ENCODE results near the gene GIPC3. TPM values are rescaled to one million over a fixed set of nuclear protein-coding genes. Genes with fewer than 3 reads are reported as not detected.

Gene GIPC3
- total RNA-seq, 6 donors from 2014 or later, result 0.91 to 5.2 (median 1.4) TPM

- no peak for DNase-seq
- Histone ChIP-seq H3K4me1 (peaks cover 0 to 25% (median 0%) of the 10 kb centered on the region in 4 donors), H3K36me3 (peaks cover 0 to 42% (median 29%) of the 10 kb centered on the region in 4 donors), H3K27ac (no peak overlapping the region), H3K4me3 (no peak overlapping the region), H3K27me3 (no peaks in the 10 kb centered on the region), H3K9me3 (no peaks in the 10 kb centered on the region)
- ATAC-seq (ENCODE audit: low FRiP score in 2 of 2), result no peak
- WGBS, 2 donors, result 83 to 85% methylated on average over 9 to 10 of the region's 10 CpGs
- TF ChIP-seq POLR2A (IDR thresholded peaks at IDR 0.05) (no peak), CTCF (IDR thresholded peaks at IDR 0.05) (no peak), POLR2AphosphoS5 (IDR thresholded peaks at IDR 0.05) (no peak), EP300 (IDR thresholded peaks at IDR 0.05) (no peak)
Observed at GRCh38 chr19:3545669-3546034, 39.6 kb upstream of the GIPC3 start.

GRCh38 chr19:3546119-3546518, 39.2 kb upstream of the GIPC3 start:
- no peak for ATAC-seq (ENCODE audit: low FRiP score in 2 of 2)
- Histone ChIP-seq H3K36me3 (peaks cover 0 to 44% (median 29%) of the 10 kb centered on the region in 4 donors), H3K27ac (no peak overlapping the region), H3K27me3 (no peaks in the 10 kb centered on the region), H3K4me1 (peaks cover 0 to 25% (median 0%) of the 10 kb centered on the region in 4 donors), H3K4me3 (no peak overlapping the region), H3K9me3 (no peaks in the 10 kb centered on the region)
- TF ChIP-seq POLR2AphosphoS5 (IDR thresholded peaks at IDR 0.05), result no peak
- no peak for TF ChIP-seq CTCF (IDR thresholded peaks at IDR 0.05)
- TF ChIP-seq EP300 (IDR thresholded peaks at IDR 0.05), result no peak
- no peak for TF ChIP-seq POLR2A (IDR thresholded peaks at IDR 0.05)
- 93 to 98% methylated on average over 21 to 22 of the region's 23 CpGs for WGBS, 2 donors
- peak in 1 of 2 donors; percentile 83 for DNase-seq

- Histone ChIP-seq H3K27me3 (no peaks in the 10 kb centered on the region), H3K4me3 (no peak overlapping the region), H3K9me3 (no peaks in the 10 kb centered on the region), H3K36me3 (peaks cover 0 to 44% (median 29%) of the 10 kb centered on the region in 4 donors), H3K4me1 (peaks cover 0 to 25% (median 0%) of the 10 kb centered on the region in 4 donors), H3K27ac (peak overlapping the region in 1 of 4 donors; percentile 26)
- WGBS, 2 donors, result 44 to 89% methylated on average over 2 to 13 of the region's 15 CpGs
- TF ChIP-seq POLR2AphosphoS5 (IDR thresholded peaks at IDR 0.05) (no peak), CTCF (IDR thresholded peaks at IDR 0.05) (peak; percentile 38 to 63 (median 58))
- DNase-seq, result peak in 1 of 2 donors; percentile 67
- peak in 1 of 2 donors; percentile 4 for ATAC-seq (ENCODE audit: low FRiP score in 2 of 2)
Observed at GRCh38 chr19:3547301-3547731, 38.0 kb upstream of the GIPC3 start.

- no peak for TF ChIP-seq CTCF (IDR thresholded peaks at IDR 0.05)
- no peak for TF ChIP-seq POLR2A (IDR thresholded peaks at IDR 0.05)
- no peak for TF ChIP-seq EP300 (IDR thresholded peaks at IDR 0.05)
- TF ChIP-seq POLR2AphosphoS5 (IDR thresholded peaks at IDR 0.05), result no peak
- peaks cover 0 to 44% (median 29%) of the 10 kb centered on the region in 4 donors for H3K36me3 ChIP-seq
- H3K27ac ChIP-seq, result peak overlapping the region in 2 of 4 donors; percentile 26 to 47
- DNase-seq (peak in 1 of 2 donors; percentile 79), ATAC-seq (ENCODE audit: low FRiP score in 2 of 2) (no peak)
- no peaks in the 10 kb centered on the region for H3K27me3 ChIP-seq
- H3K4me3 ChIP-seq, result no peak overlapping the region
- H3K4me1 ChIP-seq, result peaks cover 0 to 30% (median 0%) of the 10 kb centered on the region in 4 donors
- no peaks in the 10 kb centered on the region for H3K9me3 ChIP-seq
- 80 to 98% methylated on average over 1 to 15 of the region's 36 CpGs for WGBS, 2 donors
Observed at GRCh38 chr19:3547767-3548282, 37.5 kb upstream of the GIPC3 start.

GRCh38 chr19:3548606-3549005, 36.7 kb upstream of the GIPC3 start:
- TF ChIP-seq EP300 (IDR thresholded peaks at IDR 0.05) (no peak), POLR2AphosphoS5 (IDR thresholded peaks at IDR 0.05) (no peak), POLR2A (IDR thresholded peaks at IDR 0.05) (no peak)
- WGBS, 2 donors, result 80 to 86% methylated on average over 9 to 11 of the region's 14 CpGs
- H3K36me3 ChIP-seq, result peaks cover 0 to 38% (median 27%) of the 10 kb centered on the region in 4 donors
- H3K27ac ChIP-seq, result peak overlapping the region in 2 of 4 donors; percentile 15 to 47
- DNase-seq (peak; percentile 63 to 65), ATAC-seq (ENCODE audit: low FRiP score in 2 of 2) (no peak)
- H3K4me3 ChIP-seq, result no peak overlapping the region
- H3K4me1 ChIP-seq, result peaks cover under 1 to 37% (median 3%) of the 10 kb centered on the region in 4 donors
- H3K9me3 ChIP-seq, result no peaks in the 10 kb centered on the region
- no peaks in the 10 kb centered on the region for H3K27me3 ChIP-seq
